Right ventricle myocardium superior (tissue), 1 donor: ENCODE measurements around the gene CCDC9B. TPM values are rescaled to one million over a fixed set of nuclear protein-coding genes. Genes with fewer than 3 reads are reported as not detected.
A peak's percentile ranks its signal among the peaks of the same experiment; 100 is the strongest.

Experiments
- ATAC-seq: fragments of 200-7000 bp; cut with Tn5 transposase; one replicate; pipeline ENCODE4 v1.9.1; 2020; ENCODE audit warnings: mild to moderate bottlenecking; ENCODE audit not compliant: poor library complexity
- DNase-seq: peaks from one replicate; pipeline ENCODE4 v3.0.0-alpha.2; 2020
- intact Hi-C: fragments of 100-400 bp; cut with DNase I; formaldehyde crosslinking; loops from one replicate; pipeline ENCODE4 v1.11.2; 2022
- total RNA-seq: library from RNA; stranded (reverse); fragmentation: NEBNext Ultra II Directional; extraction: Animal tissue kit (Norgen Biotek cat#: 25700); gene quantifications from one replicate; pipeline ENCODE4 v1.2.1, GENCODE V29; 2021
- donor health status: DM: no; HTN: yes; CAD: no; lungs with severe emphysema.

The CCDC9B gene
- total RNA-seq, 1 donor from 2014 or later = 155 TPM

DNA sequence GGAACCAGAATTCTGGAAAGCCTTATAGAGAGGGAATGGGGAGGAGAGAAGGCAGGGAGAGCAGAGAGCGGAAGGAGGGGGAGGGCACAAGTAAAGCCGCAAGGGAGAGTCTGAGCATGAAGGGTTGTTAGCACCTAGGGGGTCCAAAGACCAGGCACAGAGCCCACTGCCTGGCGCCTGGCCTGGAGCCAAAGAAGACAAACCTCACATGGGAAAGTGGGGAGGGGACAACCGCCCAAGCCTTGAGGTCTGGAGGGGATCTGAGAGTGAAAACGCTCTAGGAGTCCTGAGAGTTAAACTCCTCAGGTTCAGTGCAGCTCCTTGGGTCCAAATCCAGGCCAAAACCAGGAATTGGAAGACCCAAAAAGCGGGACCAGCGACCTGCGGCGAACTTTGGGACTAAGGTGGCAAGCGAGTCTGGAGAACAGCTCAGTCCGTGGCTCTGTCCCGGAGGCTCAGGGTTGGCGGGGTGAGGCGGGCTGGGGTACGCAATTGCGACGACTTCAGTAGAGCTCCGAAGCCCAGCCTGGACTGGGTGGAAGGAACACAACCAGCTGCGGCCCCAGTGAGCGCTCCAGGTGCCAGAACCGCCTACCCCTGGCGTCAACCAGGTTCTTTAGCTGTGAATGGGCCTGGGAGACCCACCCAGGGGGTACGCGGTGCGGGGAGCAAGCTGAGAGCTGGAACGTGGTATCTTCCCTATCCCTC lies 18.1 kb downstream of the CCDC9B start:
- DNase-seq (no peak), ATAC-seq (no peak)
- intact Hi-C loops = loop anchor here (5.0 kb wide), 1 partner anchor 100 kb away; no protein-coding TSS in a partner anchor

DNA sequence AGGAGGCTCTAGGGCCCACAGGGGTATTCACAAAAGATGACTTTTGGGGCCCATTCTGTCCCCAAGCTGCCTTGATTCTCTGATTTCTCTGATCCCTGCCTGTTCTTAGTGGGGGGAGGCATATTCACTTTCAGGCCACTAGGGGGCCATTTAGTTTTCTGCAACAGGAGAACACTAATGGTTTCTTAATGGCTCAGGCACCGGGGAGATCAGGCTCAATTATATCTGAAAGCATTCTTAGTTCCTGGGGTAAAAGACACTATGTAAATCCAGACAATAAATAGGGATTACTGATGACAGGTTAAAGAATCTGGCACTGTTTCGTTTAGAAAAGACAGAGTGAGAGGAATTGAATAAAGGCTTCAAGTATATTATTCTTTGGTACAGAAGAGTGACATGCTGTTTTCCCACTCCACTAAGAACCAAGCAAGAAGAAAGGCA lies 19.8 kb downstream of the CCDC9B start:
- peak; percentile 32 for ATAC-seq
- DNase-seq = no peak
- intact Hi-C loops = loop anchor here (5.0 kb wide), 1 partner anchor 101 kb away; no protein-coding TSS in a partner anchor

DNA sequence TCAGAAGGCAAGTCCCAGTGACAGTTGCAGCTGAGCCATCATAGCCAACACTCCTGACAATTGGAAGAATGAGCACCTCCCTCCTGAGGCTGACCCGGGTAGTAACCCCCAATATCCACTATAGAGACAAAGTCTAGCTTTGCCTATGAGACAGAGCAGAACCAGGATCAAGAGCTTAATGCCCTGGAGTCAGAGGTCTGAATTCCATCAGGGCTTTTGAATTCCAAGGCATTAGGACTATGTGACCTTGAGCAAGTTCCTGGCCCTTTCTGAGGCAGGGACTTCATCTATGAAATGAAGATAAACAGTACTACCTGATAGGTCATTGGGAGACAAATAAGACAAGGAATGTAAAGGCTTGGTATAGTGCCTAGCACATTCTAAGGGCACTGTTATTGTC lies 20.3 kb downstream of the CCDC9B start:
- intact Hi-C loops = loop anchor here (5.0 kb wide), 1 partner anchor 102 kb away; no protein-coding TSS in a partner anchor
- no peak for DNase-seq
- ATAC-seq = no peak

DNA sequence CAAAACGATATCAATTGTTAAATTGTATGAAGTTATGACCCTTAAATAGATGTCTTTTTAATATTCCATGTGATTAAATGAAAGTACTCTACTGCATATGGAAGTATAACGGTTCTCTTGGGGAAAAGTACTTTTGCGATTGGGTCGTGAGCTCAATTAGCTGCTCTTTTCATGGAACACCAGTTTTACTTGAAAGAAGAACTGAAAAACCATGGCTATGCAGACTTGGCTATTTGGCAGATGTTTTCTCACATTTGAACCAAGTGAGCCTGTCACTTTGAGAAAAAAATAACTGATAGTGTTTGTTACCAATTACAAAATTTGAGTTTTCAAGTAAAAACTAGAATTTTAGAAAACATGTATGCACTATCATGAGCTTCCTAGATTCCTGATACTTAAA lies 23.2 kb downstream of the CCDC9B start:
- DNase-seq (no peak), ATAC-seq (no peak)
- intact Hi-C loops = no loop called here

DNA sequence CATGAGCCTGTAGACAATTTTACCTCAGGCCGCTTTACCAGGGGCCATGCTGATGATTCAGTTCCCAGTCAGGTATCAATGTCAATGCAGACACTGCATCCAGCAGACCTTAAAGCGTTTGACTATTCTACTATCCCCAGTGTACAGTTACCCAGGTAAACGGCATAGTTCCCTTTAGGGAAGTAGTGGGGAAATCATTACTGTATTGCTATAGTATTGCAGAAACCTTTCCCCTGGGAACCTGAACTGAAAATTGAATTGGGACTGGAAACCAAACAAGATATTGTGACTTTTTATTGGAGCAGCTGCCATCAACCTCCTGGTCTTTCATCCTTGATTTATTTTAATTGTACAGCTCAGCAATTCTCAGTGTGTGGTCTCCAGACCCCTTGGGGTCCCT lies 23.8 kb downstream of the CCDC9B start:
- intact Hi-C loops = no loop called here
- DNase-seq (no peak), ATAC-seq (no peak)

- no peak for ATAC-seq
- DNase-seq = no peak
- intact Hi-C loops = no loop called here
Observed at GRCh38 chr15:40314723-40315276, 25.9 kb downstream of the CCDC9B start.

DNA sequence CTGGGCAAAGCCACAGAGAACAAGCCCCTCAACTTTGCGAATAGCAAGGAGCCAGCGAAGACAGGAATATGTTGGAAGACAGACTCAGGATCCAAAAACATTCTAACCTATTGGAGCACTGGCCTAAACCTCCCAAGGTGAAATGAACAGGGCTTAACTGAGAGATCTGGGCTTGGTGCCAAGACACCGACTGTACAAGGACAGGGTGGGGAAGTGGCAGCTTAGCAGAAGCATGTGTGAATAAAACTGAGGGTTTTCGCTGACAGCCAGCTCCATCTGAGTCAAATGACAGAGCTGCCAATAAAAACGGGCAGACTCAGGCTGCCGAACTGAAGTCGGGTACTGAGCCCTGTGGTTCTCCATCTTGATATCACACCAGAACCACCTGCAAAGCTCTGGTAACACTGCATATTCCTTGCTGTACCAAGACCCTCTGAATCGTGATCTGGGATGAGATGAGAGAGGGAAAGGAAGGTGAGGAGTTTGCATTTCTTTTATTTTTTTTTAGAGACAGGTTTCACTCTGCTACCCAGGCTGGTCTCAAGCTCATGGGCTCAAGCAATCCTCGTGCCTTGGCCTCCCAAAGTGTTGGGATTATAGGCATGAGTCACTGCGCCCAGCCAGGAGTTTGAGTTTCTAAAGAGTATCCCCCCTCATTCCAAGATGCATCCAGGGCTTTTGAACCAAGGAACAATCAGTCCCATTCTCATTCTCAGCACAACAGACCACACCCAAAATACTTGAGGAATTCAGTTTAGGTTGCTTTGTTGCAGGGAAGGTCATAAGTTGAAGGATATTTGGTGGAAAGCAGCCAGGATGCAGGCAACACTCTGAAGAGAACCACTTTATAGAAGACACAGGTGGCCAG lies 27.0 kb downstream of the CCDC9B start:
- DNase-seq (no peak), ATAC-seq (peak; percentile 69)
- intact Hi-C loops = no loop called here

DNA sequence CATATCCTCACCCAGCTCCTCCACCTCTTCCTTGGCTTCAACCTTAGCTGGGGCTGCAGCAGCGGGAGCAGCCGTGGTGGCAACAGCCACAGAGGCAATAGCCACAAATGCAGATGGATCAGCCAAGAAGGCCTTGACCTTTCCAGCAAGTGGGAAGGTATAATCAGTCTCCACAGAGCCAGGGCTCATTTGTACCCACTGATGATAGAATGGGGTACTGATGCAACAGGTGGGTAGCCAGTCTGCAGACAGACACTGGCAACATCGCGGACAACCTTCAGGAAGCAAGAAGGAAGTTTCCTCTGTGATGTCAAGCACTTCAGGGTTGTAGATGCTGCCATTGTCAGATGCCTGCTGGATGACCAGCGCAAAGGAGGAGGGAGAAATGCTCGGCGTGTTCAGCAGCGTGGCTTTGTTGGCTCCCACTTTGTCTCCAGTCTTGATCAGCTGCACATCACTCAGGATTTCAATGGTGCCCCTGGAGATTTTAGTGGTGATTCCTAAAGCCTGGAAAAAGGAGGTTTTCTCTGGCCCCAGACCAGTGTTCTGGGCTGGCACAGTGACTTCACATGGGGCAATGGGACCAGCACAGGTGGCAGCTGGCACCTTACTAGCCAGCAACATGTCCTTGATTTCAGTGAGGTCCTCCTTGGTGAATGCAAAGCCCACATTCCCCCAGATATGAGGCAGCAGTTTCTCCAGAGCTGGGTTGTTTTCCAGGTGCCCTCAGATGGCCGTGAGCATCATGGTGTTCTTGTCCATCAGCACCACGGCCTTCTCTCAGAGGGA lies 28.2 kb downstream of the CCDC9B start:
- intact Hi-C loops = no loop called here
- no peak for DNase-seq
- ATAC-seq = no peak

GRCh38 chr15:40310993-40311392 lies 29.7 kb downstream of the CCDC9B start:
- intact Hi-C loops = loop anchor here (1.0 kb wide), 1 partner anchor 32 kb away; no protein-coding TSS in a partner anchor
- ATAC-seq = no peak
- DNase-seq = no peak

DNA sequence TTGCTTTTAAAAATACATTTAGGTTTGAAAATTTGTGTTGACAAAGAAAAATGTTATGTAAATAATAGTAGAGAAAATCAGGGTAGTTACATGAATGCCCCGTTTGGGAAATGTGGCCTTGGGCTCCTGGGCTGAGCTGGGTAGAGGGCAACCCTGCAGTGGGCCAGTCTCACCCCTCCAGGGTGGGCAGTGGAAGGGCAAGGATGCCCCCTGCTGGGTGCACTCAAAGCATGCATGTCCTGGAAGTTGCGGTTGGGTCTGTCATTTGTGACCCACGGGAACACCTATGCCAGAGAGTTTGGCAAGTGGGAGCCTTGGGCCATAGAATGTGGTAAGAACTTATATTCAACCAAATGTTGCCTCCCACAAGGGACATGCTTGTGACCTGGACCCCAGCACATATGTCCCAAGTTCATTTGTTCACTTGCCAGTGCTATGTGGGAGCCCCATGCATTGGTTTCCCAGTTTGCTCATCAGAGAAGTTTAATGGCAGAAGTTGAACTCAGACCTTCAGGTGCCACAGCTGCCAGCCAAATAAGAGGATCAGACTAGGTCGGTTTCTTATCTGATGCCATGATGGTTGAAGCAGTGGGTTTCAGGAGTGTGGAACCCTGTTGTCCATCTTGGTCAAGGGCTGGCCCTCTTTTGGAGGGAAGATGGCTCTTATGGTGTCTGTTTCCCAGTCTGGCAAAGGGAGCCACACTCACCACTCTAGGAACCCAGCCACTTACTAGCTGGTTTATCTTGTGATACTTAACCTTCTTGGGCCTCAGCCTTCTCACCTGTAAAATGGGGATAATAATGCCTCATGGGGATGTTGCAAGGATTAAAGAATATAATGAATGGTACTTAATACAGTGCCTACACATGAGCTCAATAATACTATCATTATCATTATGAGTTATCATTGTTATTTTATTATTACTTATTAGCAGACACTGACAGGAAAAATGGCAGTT lies 30.5 kb downstream of the CCDC9B start:
- ATAC-seq (peak; percentile 77), DNase-seq (peak; percentile 72)
- intact Hi-C loops = loop anchor here (1.0 kb wide), 1 partner anchor 31 kb away; no protein-coding TSS in a partner anchor

- intact Hi-C loops = no loop called here
- DNase-seq (no peak), ATAC-seq (no peak)
Observed at GRCh38 chr15:40309344-40309862, 31.3 kb downstream of the CCDC9B start.

DNA sequence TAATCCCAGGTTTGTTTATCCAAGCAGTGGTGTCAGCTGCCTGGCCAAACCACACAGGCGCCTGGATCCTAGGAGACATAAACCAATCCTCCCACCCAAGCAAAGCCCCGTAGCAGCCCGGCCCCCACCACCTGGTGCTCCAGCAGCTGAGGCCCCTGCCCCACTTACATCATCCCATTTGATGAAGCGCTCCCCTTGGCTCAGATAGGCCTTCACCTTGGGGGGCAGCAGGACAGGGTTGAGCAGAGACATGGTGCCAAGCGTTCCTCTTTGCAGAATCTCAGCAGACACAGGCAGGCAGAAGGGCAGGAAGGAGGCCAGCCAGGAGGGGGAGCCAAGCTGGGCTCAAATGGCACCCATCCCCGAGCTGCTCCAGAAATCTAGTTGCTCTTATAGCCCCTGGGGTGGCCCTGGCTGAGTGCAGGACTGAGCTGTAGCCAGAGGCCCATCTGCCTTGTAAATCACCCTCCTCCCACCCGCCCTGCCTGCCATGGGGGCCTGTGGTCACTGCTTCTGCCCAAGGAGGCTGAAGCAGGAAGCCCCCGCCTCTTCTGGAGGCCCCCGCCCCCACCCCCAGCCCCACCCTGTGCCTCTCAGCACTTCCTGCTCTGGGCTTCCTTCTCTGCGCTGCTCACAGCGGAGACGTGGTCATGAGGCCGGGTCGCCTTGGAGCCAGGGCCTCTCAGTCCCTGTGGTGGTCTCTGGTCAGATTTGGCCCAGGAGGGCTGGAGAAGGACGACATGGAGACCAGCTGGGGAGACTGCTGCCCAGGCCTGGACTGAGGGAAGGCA lies 33.1 kb downstream of the CCDC9B start, which contains the start of gene PLCB2:
TSS of gene PLCB2 (minus strand) at position 515 of the 791 bp plus-strand sequence. CDS start at position 252, 263 bp downstream.
- ATAC-seq (peak; percentile 52), DNase-seq (peak; percentile 72)
- intact Hi-C loops = no loop called here

- DNase-seq = no peak
- peak; percentile 8 for ATAC-seq
- intact Hi-C loops = no loop called here
Observed at GRCh38 chr15:40306908-40307307, 33.8 kb downstream of the CCDC9B start.

DNA sequence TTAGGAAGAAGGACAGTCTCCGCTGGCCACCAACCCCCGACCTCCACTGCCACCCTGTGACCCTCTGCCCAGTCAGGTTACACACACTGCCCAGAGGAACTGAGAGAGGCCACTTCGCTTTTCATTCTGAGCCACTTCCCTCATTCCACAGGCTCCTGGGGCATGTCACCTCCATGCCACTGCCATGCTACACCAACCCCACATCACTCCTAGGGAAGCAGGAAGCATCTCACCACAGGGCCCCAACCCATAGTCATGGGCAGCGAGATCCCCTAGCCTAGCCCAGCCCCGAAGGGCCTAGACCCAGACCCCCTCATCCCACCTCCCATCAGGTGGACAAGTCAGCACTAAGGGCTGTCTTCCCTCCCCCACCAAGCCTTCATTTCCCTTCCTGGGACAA lies 34.4 kb downstream of the CCDC9B start:
- intact Hi-C loops = no loop called here
- ATAC-seq = no peak
- DNase-seq = no peak

DNA sequence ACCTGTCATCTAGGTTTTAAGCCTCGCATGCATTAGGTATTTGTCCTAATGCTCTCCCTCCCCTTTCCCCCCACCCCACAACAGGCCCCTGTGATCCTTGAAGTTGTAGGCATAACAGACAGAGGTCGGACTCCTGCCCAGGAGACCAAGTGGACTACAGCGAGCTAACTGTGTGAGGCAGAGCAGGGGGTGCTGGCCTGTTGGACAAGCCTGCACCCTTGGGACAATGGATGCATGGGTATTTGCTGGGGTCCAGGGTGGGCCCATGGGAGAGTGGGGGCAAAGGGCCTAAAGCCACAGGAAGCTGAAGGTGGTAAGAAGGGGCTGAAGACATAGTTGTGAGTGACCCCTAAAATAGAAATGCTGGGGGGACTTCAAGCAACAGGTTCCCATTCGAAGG lies 35.5 kb downstream of the CCDC9B start:
- DNase-seq = no peak
- ATAC-seq = no peak
- intact Hi-C loops = no loop called here

GRCh38 chr15:40303576-40303975 lies 37.2 kb downstream of the CCDC9B start:
- no peak for DNase-seq
- ATAC-seq = no peak
- intact Hi-C loops = no loop called here
